ENCODE results near the gene SLC7A1. TPM values are rescaled to one million over a fixed set of nuclear protein-coding genes. Genes with fewer than 3 reads are reported as not detected.
A peak's percentile ranks its signal among the peaks of the same experiment; 100 is the strongest.

SLC7A1 gene
- total RNA-seq, 1 donor from 2014 or later, result 14.5 TPM

DNA sequence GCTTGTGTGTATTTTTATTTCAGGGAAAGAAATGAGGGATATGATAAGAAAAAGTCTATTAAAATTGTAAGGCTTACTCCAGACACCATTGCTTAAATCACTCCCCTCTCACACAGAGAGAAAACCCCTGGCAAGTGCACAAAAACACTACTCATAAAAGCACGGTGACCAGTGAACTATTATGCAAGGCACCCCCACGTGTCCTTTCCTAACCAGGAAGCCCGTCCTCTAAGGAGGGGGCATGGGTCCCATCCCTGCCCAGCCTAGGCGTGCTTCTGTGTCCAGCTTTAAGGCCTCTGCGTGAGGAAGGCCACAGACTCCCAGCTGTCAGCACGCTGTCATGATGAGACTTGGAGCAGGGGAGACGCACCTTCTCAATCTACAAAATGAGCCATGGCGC is 83.5 kb downstream of the SLC7A1 start:
- no peak for DNase-seq (ENCODE audit: low read depth)

GRCh38 chr13:29511106-29511796 is 84.2 kb downstream of the SLC7A1 start:
- DNase-seq (ENCODE audit: low read depth), result no peak

- no peak for DNase-seq (ENCODE audit: low read depth)
Measured at GRCh38 chr13:29510651-29511084, 84.8 kb downstream of the SLC7A1 start.

GRCh38 chr13:29509999-29510589 is 85.4 kb downstream of the SLC7A1 start:
- DNase-seq (ENCODE audit: low read depth), result no peak

GRCh38 chr13:29508876-29509252 is 86.6 kb downstream of the SLC7A1 start:
- DNase-seq (ENCODE audit: low read depth), result peak; percentile 53

- DNase-seq (ENCODE audit: low read depth), result peak; percentile 89
Measured at GRCh38 chr13:29508130-29508875, 87.2 kb downstream of the SLC7A1 start.

GRCh38 chr13:29507356-29507755 is 88.1 kb downstream of the SLC7A1 start:
- DNase-seq (ENCODE audit: low read depth), result peak; percentile 91

DNA sequence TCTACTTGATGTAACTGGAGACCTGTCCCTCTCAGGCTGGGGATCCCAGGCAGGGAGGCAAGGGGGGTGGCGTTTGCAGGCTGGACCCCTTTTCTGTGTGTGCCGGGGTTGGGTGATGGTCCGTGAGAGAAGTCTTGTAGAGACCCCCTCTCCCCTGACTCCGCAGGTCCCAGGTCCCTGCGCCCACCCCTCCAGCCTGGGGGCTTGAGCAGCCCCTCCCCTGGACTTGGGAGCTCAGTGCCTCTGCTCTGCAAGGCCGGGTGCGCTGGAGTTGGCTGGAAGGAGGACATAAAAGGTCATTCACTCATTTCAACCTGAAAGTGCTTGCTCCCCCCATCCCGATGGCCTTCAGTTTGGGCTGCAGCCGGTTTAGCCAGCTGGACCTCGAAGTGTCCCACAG is 89.5 kb downstream of the SLC7A1 start:
- DNase-seq (ENCODE audit: low read depth), result no peak

- peak; percentile 65 for DNase-seq (ENCODE audit: low read depth)
Measured at GRCh38 chr13:29505511-29505910, 90.0 kb downstream of the SLC7A1 start.

GRCh38 chr13:29504691-29505090 is 90.8 kb downstream of the SLC7A1 start:
- DNase-seq (ENCODE audit: low read depth), result no peak

DNA sequence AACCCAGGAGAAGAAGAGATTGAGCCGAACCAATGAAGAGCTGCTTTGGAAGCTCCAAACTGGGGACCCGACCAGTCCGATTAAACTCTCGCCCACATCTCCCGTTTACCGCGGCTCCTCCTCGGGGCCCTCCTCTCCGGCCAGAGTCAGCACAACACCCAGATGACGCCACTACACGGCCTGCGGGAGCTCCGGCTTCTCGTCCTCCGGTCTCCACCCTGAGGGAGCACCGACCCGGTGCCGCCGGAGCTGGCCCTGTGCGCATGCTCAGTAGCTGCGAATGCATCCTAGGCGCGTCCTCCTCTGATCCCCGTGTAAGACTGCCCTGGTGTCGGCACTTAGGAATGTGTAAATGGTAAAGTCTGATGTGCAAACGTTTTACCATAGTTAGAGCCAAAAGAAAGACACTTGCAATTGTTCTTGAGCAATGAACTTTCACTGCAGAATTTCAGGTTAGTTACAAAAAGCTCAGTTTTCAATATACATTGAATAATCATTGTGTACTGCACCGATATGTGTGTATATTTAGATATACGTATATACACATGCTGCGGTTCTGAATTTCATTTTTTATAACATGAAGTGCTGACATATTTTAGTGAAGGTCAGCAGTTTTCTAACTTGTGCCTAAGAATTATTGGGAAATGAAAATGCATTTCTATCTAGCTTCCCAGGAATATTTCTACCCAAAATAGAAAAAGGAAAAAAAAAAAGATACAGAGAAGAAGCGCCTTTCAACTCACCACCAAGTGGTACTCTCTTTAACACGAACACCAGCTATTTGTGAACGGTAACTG is 92.2 kb downstream of the SLC7A1 start:
- DNase-seq (ENCODE audit: low read depth), result peak; percentile 75

DNA sequence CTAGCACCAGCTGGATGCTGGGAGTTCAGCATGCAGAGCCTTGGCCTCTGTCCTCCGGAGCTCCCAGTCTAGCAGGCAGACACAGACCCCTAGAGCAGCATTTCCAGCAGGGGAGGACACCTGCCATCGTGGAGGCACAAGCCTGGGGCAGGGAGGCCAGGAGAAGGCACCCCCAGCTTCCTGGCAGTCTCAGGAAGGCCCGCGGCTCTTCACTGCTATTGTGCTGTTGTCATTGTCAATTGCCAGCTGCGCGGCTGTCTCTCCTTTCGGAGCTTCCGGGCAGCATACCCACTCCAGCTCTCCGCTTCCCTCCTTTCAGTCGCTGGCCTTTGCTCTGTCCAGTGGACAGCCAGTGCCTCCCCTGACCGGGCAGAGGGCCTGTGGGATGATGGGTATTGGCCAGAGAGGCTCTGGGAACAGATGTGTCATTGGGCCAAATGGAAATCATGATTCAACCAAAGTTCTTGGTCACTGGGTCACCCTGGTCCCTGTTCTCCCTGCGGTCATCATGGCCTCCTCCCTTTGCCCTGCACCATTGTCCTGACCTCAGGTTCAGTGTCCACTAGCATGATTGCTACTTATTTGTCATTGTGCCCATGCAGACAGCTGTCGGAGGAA is 93.0 kb downstream of the SLC7A1 start:
- DNase-seq (ENCODE audit: low read depth), result peak; percentile 93

GRCh38 chr13:29501674-29502073 is 93.8 kb downstream of the SLC7A1 start:
- DNase-seq (ENCODE audit: low read depth), result no peak

DNA sequence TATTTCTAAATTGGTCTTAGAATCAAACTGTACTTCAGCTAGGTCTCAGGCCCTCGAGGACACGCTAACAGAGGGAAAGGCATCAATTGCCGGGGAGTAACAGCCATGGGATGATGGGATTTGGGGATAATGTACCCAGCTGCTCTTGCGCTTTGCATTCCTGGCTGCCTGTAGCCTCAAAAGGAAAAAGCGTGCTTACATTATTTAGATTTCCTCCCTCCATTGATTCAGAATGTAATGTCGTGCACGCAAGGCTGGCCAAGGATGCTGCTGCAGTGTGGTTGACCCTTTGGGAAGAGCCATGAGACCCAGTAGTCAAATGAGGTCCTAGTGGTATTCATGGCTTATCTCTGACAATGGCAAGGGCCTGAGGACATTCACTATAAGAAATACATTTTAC is 95.1 kb downstream of the SLC7A1 start:
- no peak for DNase-seq (ENCODE audit: low read depth)

DNA sequence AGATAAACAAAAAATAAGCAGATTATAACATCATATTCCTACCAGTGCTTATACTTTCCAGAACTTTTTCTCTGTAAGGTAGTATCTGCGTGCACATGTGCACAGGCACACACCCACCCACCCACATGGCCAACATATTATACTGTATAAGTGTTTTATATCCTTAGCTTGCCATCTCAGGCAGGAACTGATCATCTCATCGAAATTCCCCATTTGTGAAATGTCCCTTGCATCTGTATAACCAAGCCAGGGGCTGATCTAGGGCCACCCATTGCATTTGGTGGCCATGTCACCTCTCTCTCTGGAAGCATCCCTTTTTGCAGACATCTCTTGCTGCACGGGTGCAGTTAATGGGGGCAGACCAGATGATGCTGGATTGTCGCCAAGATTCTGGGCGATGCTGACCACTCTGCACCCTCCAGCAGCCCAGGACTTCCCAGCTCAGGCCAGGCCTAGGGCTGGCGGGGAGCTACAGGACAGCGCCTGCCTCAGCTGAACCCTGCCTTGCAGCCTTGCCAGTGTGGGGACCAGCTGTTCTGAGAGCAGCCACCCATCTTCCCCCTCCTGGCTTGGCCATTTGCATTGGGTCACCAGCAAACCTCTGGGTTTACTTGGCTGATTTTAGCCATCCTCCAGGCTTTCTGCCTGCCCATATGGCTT is 95.9 kb downstream of the SLC7A1 start:
- DNase-seq (ENCODE audit: low read depth), result peak; percentile 18

GRCh38 chr13:29498426-29499040 is 97.0 kb downstream of the SLC7A1 start:
- DNase-seq (ENCODE audit: low read depth), result no peak

DNA sequence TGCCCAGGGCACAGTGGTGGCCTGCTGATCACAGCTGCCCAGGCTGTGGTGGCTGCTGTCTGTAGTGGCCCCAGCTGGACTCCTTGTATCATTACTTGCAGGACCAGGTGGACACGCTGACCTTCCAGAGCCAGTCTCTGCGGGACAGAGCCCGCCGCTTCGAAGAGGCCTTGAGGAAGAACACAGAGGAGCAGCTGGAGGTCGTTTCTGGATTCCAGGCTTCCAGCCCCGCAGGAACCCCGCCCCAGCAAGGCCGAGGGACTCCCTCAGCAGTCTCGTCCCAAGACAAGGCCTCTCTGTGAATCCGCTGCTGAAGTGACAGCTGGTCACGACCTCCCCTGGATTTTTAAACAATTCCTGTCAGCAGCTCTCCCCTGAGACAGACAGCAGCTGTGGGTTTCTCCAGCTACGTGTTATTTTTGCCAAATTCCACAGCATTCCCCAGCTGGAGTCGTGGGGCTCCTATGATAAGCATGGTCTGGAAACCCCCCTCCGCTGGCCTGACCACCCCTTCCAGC is 98.3 kb downstream of the SLC7A1 start:
- peak; percentile 92 for DNase-seq (ENCODE audit: low read depth)

GRCh38 chr13:29496241-29496712 is 99.2 kb downstream of the SLC7A1 start:
- peak; percentile 9 for DNase-seq (ENCODE audit: low read depth)

GRCh38 chr13:29494520-29494919 is 101.0 kb downstream of the SLC7A1 start:
- DNase-seq (ENCODE audit: low read depth), result no peak

- DNase-seq (ENCODE audit: low read depth), result no peak
Measured at GRCh38 chr13:29493796-29494195, 101.7 kb downstream of the SLC7A1 start.

All from myocyte (in vitro differentiated cells).